Measurements from ENCODE around the gene PLCH2. TPM values are rescaled to one million over a fixed set of nuclear protein-coding genes. Genes with fewer than 3 reads are reported as not detected.

Gene PLCH2
- total RNA-seq, 1 experiment from 2014 or later, result 7.2 TPM

DNA sequence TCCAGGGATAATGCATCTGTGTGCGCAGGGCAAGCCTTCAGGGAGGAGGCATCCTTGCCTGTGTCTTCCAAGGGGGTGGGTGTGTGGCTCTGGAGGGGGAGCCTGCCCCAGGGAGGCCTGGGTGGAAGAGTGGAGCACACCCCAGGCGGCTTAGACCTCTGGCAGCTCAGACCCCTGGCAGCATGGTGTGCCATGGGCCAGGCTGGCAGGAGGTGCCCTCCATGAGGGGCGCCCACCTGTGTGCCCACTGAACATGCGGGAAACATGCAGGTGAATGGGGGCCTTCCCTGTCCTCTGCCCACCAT is 51.4 kb downstream of the PLCH2 start:
- ATAC-seq (no peak), DNase-seq (no peak)
- Histone ChIP-seq H3K79me2 (ENCODE audit: low read length) (peaks cover 35% of the 10 kb centered on the region), H3K9me2 (replicated peaks; ENCODE audit: low read length) (no peaks in the 10 kb centered on the region), H3K27ac (ENCODE audit: low read length) (no peak overlapping the region), H2AFZ (ENCODE audit: low read length) (no peak overlapping the region), H3K4me2 (ENCODE audit: low read length) (no peak overlapping the region), H3K36me3 (ENCODE audit: low read depth, low read length) (peaks cover 5% of the 10 kb centered on the region; the same call in 1 of the 2 replicates), H3K9me3 (ENCODE audit: low read length) (no peaks in the 10 kb centered on the region), H3F3A (ENCODE audit: low read length, unreplicated experiment) (no peaks in the 10 kb centered on the region), H3K27me3 (ENCODE audit: low read length) (no peaks in the 10 kb centered on the region), H3K4me3 (ENCODE audit: low read length) (no peak overlapping the region), H4K20me1 (ENCODE audit: low read length) (peaks cover 33% of the 10 kb centered on the region), H3K4me1 (ENCODE audit: insufficient read depth, low read length) (peaks cover 45% of the 10 kb centered on the region), H3K9ac (ENCODE audit: low read length) (no peak overlapping the region)
- CTCF ChIA-PET, result no interaction called here
- no TSS peak for BruUV-seq (replicated peaks)
- TF ChIP-seq EZH2phosphoT487 (IDR thresholded peaks at IDR 0.05; ENCODE audit: borderline replicate concordance, low read length) (no peak), EZH2 (IDR thresholded peaks at IDR 0.05; ENCODE audit: low read length, unreplicated experiment) (no peak)
- TF ChIP-seq, protein P1, sequence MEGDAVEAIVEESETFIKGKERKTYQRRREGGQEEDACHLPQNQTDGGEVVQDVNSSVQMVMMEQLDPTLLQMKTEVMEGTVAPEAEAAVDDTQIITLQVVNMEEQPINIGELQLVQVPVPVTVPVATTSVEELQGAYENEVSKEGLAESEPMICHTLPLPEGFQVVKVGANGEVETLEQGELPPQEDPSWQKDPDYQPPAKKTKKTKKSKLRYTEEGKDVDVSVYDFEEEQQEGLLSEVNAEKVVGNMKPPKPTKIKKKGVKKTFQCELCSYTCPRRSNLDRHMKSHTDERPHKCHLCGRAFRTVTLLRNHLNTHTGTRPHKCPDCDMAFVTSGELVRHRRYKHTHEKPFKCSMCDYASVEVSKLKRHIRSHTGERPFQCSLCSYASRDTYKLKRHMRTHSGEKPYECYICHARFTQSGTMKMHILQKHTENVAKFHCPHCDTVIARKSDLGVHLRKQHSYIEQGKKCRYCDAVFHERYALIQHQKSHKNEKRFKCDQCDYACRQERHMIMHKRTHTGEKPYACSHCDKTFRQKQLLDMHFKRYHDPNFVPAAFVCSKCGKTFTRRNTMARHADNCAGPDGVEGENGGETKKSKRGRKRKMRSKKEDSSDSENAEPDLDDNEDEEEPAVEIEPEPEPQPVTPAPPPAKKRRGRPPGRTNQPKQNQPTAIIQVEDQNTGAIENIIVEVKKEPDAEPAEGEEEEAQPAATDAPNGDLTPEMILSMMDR (conservative IDR thresholded peaks at IDR 0.05; ENCODE audit: low read depth, low read length), result no peak
- POLR2A ChIA-PET (ENCODE audit: unreplicated experiment), result no interaction called here
- intact Hi-C loops (cut with micrococcal nuclease), result loop anchor here (2.0 kb wide), 1 partner anchor 77 kb away; no protein-coding TSS in a partner anchor

DNA sequence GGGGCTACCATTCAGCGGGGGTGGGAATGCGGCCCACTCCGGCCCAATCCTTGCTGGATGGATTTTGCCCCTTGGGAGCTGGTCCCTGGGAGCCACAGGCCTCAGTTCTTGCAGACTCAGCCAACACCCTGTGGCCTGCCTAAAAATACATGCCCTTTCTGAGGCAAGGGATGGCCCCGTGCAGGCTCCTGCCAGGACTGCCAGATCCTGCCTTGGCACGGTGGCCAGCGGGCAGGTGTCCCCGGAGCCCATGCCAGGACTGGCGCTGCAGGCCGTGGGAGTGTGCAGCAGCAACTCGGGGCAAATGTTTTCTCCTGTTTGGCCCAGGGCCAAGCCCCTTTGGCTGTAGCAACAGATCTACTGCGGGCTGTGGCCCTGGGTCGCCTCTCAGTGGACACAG is 51.9 kb downstream of the PLCH2 start:
- DNase-seq, result no peak
- no peak overlapping the region for H3K4me3 ChIP-seq (ENCODE audit: low read length)
- H3K79me2 ChIP-seq (ENCODE audit: low read length), result peaks cover 30% of the 10 kb centered on the region
- H3K27me3 ChIP-seq (ENCODE audit: low read length), result no peaks in the 10 kb centered on the region
- no peaks in the 10 kb centered on the region for H3K9me2 ChIP-seq (replicated peaks; ENCODE audit: low read length)
- CTCF ChIA-PET, result no interaction called here
- intact Hi-C loops (cut with micrococcal nuclease), result no loop called here
- no peak overlapping the region for H3K27ac ChIP-seq (ENCODE audit: low read length)
- H2AFZ ChIP-seq (ENCODE audit: low read length), result no peak overlapping the region
- H3K36me3 ChIP-seq (ENCODE audit: low read depth, low read length), result no peaks in the 10 kb centered on the region; the same call in 1 of the 2 replicates
- H3K9ac ChIP-seq (ENCODE audit: low read length), result no peak overlapping the region
- H4K20me1 ChIP-seq (ENCODE audit: low read length), result peaks cover 28% of the 10 kb centered on the region
- no TSS peak for BruUV-seq (replicated peaks)
- H3F3A ChIP-seq (ENCODE audit: low read length, unreplicated experiment), result no peaks in the 10 kb centered on the region
- ATAC-seq, result no peak
- no peak overlapping the region for H3K4me2 ChIP-seq (ENCODE audit: low read length)
- peaks cover 47% of the 10 kb centered on the region for H3K4me1 ChIP-seq (ENCODE audit: insufficient read depth, low read length)
- no peaks in the 10 kb centered on the region for H3K9me3 ChIP-seq (ENCODE audit: low read length)
- POLR2A ChIA-PET (ENCODE audit: unreplicated experiment), result no interaction called here
- TF ChIP-seq EZH2phosphoT487 (IDR thresholded peaks at IDR 0.05; ENCODE audit: borderline replicate concordance, low read length) (no peak), EZH2 (IDR thresholded peaks at IDR 0.05; ENCODE audit: low read length, unreplicated experiment) (no peak)
- TF ChIP-seq, protein P1 (conservative IDR thresholded peaks at IDR 0.05; ENCODE audit: low read depth, low read length), result no peak

DNA sequence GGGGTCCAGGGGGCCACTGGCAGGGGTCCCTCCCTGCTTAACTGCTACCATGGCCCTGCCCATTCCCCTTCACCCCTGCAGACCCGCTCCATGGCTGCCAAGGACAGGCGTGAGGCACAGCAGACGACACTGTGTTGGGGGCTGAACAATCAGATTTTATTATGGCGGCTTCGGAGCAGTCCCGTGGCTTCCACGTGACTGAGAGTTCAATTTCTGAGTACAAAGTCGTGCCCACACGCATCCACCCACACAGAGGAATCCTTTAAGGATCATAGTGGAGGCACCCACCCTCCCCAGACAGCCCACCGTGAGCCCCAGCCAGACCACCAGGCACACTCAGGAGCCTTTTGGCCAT is 52.5 kb downstream of the PLCH2 start:
- Histone ChIP-seq H3K36me3 (ENCODE audit: low read depth, low read length) (no peaks in the 10 kb centered on the region; the same call in 1 of the 2 replicates), H2AFZ (ENCODE audit: low read length) (no peak overlapping the region), H3K4me3 (ENCODE audit: low read length) (no peak overlapping the region), H3K9ac (ENCODE audit: low read length) (no peak overlapping the region), H3K9me3 (ENCODE audit: low read length) (no peaks in the 10 kb centered on the region), H3K9me2 (replicated peaks; ENCODE audit: low read length) (no peaks in the 10 kb centered on the region), H4K20me1 (ENCODE audit: low read length) (peaks cover 23% of the 10 kb centered on the region), H3K4me1 (ENCODE audit: insufficient read depth, low read length) (peaks cover 47% of the 10 kb centered on the region), H3K4me2 (ENCODE audit: low read length) (peak overlapping the region; percentile 67), H3K27me3 (ENCODE audit: low read length) (no peaks in the 10 kb centered on the region), H3K27ac (ENCODE audit: low read length) (no peak overlapping the region), H3F3A (ENCODE audit: low read length, unreplicated experiment) (no peaks in the 10 kb centered on the region), H3K79me2 (ENCODE audit: low read length) (peaks cover 25% of the 10 kb centered on the region)
- ChIA-PET POLR2A (ENCODE audit: unreplicated experiment) (no interaction called here), CTCF (no interaction called here)
- BruUV-seq (replicated peaks), result no TSS peak
- ATAC-seq (no peak), DNase-seq (no peak)
- TF ChIP-seq EZH2phosphoT487 (IDR thresholded peaks at IDR 0.05; ENCODE audit: borderline replicate concordance, low read length) (no peak), EZH2 (IDR thresholded peaks at IDR 0.05; ENCODE audit: low read length, unreplicated experiment) (no peak)
- TF ChIP-seq, protein P1 (conservative IDR thresholded peaks at IDR 0.05; ENCODE audit: low read depth, low read length), result no peak
- intact Hi-C loops (cut with micrococcal nuclease), result no loop called here

All from PC-3 (cell line).